CD1c-positive myeloid dendritic cell (primary cell): ENCODE results near the gene TUBGCP5.

Source experiments
- DNase-seq: peaks from one replicate; pipeline ENCODE4 v3.0.0-alpha.2; 2016; ENCODE audit errors: extremely low spot score

The TUBGCP5 gene

DNA sequence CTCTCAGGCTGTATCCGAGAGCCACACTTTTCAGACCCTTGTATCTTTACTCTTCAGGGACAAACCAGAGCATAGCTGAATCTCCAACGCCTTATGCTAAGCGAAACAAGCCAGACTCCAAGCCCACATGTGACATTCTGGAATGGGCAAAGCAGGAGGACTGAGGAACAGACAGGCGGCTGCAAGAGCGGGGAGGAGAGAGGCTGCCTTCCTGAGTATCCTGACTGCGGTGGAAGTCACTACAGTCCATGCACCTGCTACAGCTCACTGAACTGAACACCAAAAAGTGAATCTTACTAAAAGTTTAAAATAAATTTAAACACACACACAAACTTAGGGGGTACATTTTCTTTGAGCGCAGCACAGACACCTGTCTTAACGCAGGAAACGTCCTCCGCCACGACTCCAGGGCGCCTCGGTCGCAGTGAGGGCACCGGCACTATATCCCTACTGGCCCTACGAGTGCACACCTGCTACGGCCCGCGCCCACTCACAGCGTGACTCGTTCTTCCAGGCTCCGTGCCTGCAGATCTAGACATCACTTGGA lies 60.6 kb downstream of the TUBGCP5 start:
- no peak for DNase-seq

GRCh38 chr15:22974745-22975144 lies 64.6 kb downstream of the TUBGCP5 start:
- peak; percentile 85 for DNase-seq

DNA sequence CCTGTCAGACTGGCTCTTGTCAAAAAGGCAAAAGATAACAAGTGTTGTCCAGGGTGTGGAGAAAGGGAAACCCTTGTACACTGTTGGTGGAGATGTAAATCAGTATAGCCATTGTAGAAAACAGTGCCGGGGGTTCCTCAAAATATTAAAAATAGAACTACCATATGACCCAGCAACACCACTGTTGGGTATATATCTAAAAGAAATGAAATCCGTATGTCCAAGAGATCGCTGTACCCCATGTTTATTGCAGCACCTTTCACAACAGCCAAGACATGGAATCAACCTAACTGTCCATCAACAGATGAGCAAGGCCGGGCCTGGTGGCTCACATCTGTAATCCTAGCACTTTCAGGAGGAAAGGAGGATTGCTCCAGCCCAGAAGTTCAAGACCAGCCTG lies 65.4 kb downstream of the TUBGCP5 start:
- no peak for DNase-seq

DNA sequence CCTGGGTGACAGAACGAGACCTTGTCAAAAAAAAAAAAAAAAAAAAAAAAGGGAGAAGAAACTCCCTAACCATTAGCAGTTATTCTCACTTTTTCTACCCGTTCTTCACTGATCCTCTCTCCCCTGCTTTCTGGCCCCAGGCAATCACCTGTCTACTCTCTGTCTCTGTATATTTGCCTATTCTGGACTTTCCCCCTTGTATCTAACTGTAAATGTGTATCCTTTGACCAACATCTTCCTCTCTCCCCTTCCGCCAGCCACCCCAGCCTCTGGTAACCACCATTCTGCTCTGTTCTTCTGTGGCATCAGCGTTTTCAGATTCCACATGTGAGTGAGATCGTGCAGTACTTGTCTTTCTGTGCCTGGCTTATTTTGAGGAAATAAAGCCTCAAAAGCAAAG lies 66.1 kb downstream of the TUBGCP5 start:
- DNase-seq, result peak; percentile 38

GRCh38 chr15:22969489-22969888 lies 69.9 kb downstream of the TUBGCP5 start:
- no peak for DNase-seq

DNA sequence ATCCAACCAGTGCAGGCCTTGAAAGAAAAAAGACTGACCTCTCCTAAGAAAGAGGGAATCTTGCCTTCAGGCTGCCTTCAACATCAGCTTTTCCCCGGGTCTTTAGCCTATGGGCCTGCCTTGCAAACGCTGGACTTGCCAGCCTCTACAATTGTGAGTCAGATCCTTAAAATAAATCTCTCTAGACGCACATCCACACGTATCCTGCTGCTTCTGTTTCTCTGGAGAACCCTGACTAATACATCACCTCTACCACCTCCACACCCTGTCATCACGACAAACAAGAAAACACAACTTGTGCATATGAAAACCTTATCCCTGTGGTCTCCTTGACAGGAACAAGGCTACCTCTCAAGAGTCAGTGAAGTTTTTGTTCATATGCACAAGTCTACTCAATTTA lies 71.0 kb downstream of the TUBGCP5 start:
- peak; percentile 54 for DNase-seq

DNA sequence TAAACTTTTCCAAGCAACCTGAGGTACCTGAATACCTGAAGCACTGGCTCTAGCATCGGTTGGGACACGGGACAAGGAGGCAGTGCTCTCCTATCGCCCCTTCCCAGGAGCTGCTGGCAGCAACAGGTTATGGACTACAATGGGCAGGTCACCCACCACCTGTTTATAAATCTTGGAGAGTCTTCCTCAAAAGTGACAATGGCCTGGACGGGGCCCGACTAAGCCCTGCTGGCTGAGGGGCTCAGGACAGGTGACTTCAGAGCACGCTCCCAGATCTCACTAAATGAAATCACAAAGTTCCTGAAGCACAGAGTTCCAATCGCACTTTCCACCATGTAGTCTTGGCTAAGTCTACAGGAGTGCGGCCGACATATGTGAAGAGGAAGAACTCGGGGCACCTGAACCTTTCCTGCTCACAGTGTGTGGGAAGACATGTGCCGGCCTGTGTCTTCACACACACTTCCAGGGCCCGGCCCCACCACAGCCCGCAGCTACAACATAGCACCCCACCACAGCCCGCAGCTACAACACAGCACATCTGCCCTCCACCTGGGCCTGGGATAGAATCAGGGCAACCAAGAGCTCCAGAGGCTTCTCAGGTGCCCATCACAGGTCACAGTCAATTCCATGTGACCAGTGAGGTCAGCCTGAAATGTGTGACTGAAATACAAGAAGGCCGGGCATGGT lies 72.1 kb downstream of the TUBGCP5 start:
- DNase-seq, result no peak

DNA sequence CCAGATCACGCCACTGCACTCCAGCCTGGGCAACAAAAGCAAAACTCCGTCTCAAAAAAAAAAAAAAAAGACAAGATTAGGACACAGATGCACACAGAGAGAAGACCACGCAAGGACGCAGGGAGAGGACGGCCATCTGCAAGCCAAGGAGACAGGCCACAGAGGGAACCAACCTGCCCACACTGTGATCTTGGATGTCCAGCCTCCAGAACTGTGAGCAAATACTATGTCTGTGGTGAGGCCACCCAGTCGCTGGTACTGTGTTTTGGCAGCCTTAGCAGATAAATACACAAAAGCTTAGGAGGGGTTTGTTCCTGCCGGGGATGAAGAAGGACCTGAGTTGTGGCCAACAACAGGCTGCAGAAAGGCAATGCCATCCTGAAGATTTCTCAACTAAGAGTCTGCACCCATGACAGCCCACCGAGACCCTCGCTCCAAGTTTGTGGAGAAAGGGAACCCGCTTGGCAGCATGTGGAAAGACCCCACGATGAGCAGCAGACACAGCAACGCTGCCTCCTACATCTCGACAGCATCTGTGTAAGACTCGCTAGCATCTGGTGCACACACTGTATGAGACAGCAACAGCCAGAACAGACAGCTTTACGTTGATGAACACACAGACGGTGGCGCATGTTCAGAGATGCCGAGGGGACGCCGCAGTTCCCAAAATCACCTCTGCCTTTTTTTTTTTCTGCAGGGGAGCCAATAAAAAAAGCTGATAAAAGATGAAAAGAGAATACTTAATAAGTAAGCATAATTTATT lies 72.9 kb downstream of the TUBGCP5 start:
- DNase-seq, result no peak

GRCh38 chr15:22963641-22964040 lies 75.7 kb downstream of the TUBGCP5 start:
- no peak for DNase-seq

DNA sequence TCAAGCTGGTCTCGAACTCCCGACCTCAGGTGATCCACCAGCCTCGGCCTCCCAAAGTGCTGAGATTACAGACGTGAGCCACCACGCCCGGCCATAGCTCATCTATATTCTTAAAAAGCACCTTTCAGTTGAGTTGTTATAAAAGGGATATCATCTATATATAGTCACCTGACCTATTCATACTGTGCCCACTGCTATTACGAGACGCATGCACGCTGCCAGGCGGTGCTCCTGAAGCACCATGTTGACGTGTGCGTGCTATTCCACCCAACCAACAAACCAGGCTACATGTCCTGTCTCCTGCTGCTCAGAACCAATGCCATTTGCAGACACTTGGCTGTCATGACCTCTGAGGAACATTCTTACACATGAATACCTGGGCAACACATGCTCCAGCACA lies 76.8 kb downstream of the TUBGCP5 start:
- no peak for DNase-seq

DNA sequence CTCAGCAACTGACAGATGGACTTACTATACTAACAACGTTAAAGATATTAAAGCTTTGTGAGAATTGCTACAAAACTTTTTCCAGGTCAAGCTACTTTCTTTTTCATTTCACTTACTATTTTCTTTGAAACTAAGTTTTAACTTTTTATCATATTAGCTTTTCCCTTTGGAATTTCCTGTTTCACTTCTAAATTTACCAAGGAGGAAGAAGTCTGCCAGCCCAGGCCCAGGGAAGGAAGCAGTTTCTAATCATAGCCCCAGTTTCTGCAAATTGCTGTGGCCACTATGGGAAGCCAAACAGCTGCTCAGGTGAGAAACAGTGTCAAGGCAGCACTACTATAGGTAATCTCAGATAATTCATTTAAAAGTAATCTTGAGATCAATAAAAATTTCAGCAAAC lies 77.6 kb downstream of the TUBGCP5 start:
- peak; percentile 38 for DNase-seq

DNA sequence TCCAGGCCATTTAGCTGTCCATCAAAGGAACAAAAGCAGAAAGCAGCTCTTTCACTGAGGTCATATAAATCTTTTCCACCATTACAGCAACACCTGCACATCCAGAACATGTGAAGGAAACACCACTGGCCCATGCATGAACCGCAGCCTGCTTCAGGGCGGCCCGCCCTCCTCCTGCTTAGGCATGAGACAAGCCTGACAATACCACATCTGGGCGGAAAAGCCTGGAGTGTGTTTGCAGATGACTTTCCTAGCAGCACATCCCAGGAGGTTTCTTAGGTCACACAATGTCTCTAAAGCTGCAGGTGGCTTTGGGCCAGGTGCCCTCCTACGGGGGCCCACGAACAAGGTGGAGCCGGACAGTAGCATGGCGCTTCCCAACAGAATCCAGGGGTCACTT lies 78.8 kb downstream of the TUBGCP5 start:
- no peak for DNase-seq

DNA sequence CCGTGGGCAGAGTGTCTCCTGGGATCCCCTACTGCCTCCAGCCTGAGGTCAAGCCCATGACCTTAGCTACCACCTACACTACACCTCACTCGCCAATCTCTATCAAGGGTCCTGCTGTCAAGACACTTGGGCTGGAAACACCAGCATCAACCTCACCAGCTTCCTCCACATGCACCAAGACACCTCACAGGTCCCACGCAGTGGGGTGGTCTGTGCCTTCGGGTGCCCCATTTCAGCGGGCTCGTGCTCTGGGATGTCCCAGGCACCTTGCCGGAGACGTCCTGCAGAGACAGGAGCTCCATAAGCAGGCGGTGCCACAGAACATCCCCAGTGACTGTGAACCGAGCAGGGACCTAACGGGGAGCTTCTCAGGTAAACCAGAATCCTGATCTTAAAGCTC lies 79.2 kb downstream of the TUBGCP5 start:
- DNase-seq, result no peak

DNA sequence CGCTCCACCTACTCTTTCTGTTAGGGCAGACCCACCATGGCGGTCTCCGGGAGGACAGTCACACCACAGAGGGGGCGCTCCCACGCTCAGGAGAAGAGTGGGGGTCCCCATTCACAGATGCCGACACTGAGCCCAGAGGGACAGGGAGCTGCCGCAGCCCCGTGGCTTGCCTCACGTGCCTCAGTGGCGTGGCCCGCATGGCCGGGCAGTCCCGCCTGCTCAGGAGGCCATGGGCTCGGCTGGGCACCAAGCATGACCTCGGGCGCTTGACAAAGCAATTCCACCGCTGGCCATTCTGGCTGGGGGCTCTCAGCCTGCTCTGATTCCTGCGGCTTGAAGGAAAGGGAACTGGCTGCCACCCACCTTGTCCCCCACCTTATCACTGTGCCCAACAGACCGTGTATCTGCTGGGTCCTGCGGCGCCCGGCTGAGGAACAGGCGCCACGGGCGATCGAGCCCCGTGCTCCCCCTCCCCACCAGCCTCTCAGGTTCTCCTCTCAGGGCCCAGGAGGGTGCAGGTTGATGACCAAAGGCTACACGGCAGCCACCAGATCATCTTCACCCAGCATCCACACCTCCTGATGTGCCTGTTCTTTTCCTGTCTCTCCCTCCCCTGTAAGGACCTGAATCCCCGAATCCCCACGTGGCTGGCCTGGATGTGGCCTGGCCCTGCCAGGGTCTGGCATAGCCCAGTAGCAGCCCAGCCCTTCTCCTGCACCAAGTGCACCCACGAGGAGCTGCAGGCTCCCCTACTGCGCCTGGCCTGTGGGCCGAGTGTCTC lies 79.9 kb downstream of the TUBGCP5 start:
- no peak for DNase-seq

- DNase-seq, result no peak
Observed at GRCh38 chr15:22958487-22959280, 80.7 kb downstream of the TUBGCP5 start.

GRCh38 chr15:22956978-22957260 lies 82.5 kb downstream of the TUBGCP5 start:
- DNase-seq, result peak; percentile 81

DNA sequence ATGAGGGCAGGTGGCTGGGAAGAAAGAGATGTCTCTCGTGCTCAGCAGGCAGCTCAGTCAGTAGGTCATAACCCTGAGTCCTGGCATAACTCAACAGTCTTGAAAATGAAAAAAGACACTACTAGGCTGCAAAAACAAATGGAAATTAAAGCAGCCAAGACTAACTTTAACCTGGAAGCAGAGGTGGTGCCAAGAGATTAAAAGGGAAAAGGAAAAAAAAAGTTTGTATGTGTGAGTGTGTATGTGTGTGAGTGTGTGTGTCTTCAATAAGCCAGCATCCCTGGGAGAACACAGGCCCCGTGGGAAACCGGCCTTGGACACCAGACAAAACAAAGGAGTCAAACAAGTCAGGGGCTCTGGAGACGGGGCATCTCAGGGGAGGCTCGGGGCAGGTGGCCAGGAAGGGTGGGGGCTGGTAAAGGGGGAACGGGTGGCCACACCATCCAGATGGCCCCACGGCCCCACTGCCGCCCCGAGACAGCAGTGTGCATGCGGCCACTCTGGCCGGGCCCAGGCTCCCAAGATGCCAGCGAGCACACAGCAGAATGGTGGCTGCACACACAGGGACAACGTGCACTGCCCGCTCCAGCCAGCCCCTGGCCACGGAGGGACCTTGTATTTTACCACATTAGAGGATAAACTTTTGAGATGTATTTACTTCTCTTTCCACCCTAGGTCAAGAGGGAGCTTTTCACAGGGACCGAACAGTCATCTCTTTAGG lies 83.0 kb downstream of the TUBGCP5 start:
- no peak for DNase-seq

GRCh38 chr15:22955544-22956119 lies 83.7 kb downstream of the TUBGCP5 start:
- DNase-seq, result peak; percentile 32

- no peak for DNase-seq
Observed at GRCh38 chr15:22954798-22955543, 84.4 kb downstream of the TUBGCP5 start.

- DNase-seq, result no peak
Observed at GRCh38 chr15:22954326-22954725, 85.0 kb downstream of the TUBGCP5 start.
